OCI-LY1 (cell line): Measurements from ENCODE around the gene ACKR2.

Experiments
- EZH2 ChIP-seq: fragments of 200-600 bp; sonication (generic), shearing (Covaris generic); IDR thresholded peaks from 2 replicates; pipeline ENCODE4 v1.8.0; 2017; ENCODE audit warnings: borderline replicate concordance, mixed run types, mild to moderate bottlenecking, antibody characterized with exemption, low read length, moderate library complexity, mixed read lengths
- TF ChIP-seq, protein P1 (sequence below): fragments of 200-600 bp; sonication (generic), shearing (Covaris generic); IDR thresholded peaks from 2 replicates; pipeline ENCODE4 v1.5.1; 2017; ENCODE audit warnings: mild to moderate bottlenecking, antibody characterized with exemption, low read length, moderate library complexity, mixed read lengths

DNA sequence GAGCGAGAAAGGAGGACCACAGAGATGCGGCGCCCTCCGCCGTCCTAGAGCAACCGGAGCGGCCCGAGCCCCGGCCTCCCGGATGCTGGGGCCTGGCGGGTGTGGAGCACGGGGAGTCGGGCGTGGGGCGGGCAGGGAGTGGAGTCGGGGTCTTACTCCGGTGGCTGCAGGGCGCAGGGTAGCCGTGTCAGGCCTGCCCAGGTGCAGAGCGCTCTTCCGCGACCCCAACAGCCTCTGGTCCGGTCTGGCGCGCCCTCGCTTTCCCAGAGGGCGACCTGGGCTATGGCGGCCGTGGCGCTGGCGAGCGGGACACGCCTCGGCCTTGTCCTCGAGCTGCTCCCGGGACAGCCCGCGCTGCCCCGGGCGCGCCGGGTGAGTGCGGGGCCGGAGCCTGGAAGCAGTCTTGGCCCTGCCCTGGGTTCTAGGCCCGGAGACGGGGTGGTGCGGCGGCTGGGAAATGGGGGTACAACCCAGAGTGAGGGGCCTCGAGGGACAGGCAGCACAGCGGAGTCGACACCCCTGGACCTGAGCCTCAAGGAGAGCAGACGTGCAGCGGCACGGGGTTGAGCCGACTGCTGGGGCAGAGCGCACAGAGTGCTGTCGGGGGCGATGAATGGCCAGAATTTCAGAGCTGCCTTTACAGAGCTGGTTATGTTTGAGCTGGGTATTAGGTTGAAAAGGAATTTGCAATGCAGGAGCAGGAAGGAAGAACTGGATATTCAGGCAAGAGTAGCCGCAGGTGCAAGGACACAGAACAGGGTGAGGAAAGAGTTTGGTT lies 97.0 kb downstream of the ACKR2 start, which contains the start of gene ZNF662:
- TF ChIP-seq, protein P1, sequence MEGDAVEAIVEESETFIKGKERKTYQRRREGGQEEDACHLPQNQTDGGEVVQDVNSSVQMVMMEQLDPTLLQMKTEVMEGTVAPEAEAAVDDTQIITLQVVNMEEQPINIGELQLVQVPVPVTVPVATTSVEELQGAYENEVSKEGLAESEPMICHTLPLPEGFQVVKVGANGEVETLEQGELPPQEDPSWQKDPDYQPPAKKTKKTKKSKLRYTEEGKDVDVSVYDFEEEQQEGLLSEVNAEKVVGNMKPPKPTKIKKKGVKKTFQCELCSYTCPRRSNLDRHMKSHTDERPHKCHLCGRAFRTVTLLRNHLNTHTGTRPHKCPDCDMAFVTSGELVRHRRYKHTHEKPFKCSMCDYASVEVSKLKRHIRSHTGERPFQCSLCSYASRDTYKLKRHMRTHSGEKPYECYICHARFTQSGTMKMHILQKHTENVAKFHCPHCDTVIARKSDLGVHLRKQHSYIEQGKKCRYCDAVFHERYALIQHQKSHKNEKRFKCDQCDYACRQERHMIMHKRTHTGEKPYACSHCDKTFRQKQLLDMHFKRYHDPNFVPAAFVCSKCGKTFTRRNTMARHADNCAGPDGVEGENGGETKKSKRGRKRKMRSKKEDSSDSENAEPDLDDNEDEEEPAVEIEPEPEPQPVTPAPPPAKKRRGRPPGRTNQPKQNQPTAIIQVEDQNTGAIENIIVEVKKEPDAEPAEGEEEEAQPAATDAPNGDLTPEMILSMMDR = no peak
- TF ChIP-seq EZH2 = no peak
